IMR-90 (cell line): ENCODE data around the gene RNFT2.

Experiments
- MXI1 ChIP-seq: IDR thresholded peaks from 2 replicates; pipeline ENCODE4 v1.6.1; 2012; ENCODE audit warnings: low read depth, mild to moderate bottlenecking, low read length, moderate library complexity, borderline replicate concordance
- NFE2L2 ChIP-seq: fragments of 150-350 bp; IDR thresholded peaks from 2 replicates; pipeline ENCODE4 v1.6.1; 2016; ENCODE audit warnings: low read depth, mild to moderate bottlenecking, low read length
- POLR2A ChIP-seq: IDR thresholded peaks from 2 replicates; pipeline ENCODE4 v1.6.1; 2012; ENCODE audit warnings: mild to moderate bottlenecking, low read depth, low read length
- RCOR1 ChIP-seq: IDR thresholded peaks from 2 replicates; pipeline ENCODE4 v1.6.1; 2012; ENCODE audit warnings: mild to moderate bottlenecking, low read length, improper control_type of control experiment; ENCODE audit not compliant: insufficient replicate concordance
- TF ChIP-seq, protein P1 (sequence below): conservative IDR thresholded peaks from 2 replicates; pipeline ENCODE4 v1.5.1; 2012; ENCODE audit warnings: mild to moderate bottlenecking, low read depth, low read length, improper control_type of control experiment
- TF ChIP-seq, protein P2 (sequence below): fragments of 150-350 bp; IDR thresholded peaks from 2 replicates; pipeline ENCODE4 v1.6.1; 2017; ENCODE audit warnings: mild to moderate bottlenecking, antibody characterized with exemption, low read length, low read depth

DNA sequence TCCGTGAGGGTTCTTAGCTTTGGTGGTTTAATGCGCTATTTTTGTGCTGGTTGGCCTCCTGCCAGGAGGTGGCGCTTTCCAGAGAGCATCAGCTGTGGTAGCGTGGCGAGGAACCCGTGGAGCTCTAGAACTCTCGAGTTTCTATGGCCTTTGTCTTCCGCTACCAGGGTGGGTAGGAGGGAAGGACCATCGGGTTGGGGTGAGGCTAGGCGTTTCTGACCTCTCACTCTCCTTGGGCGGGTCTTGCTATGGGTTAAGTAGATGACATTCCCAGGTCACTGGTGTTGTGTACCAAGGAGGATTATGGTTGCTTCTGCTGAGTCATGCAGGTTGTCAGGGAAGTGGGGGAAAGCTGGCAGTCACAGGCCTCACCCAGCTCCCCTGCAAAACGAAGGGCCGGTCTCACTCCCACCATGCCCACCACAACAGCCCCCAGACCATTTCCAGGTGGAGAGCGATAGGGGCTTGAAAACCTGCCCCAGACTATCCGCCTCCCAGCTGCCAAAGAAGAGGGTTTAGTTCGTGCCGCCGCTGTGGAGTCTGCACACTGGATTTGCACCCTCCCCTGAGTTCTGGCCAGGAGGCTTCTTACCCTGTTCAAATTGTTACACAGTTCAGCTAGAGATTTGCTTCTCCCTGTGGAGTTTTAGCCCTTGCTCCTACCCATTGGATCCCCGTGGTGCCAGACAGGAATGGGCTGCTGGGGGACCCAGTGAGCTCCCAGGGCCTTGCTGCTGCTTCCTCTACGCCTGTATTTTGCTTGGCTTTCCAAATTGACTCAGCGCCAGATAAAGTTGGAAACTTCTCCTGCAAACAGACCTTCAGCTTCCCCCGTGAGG is 21.9 kb downstream of the RNFT2 start:
- TF ChIP-seq, protein P1, sequence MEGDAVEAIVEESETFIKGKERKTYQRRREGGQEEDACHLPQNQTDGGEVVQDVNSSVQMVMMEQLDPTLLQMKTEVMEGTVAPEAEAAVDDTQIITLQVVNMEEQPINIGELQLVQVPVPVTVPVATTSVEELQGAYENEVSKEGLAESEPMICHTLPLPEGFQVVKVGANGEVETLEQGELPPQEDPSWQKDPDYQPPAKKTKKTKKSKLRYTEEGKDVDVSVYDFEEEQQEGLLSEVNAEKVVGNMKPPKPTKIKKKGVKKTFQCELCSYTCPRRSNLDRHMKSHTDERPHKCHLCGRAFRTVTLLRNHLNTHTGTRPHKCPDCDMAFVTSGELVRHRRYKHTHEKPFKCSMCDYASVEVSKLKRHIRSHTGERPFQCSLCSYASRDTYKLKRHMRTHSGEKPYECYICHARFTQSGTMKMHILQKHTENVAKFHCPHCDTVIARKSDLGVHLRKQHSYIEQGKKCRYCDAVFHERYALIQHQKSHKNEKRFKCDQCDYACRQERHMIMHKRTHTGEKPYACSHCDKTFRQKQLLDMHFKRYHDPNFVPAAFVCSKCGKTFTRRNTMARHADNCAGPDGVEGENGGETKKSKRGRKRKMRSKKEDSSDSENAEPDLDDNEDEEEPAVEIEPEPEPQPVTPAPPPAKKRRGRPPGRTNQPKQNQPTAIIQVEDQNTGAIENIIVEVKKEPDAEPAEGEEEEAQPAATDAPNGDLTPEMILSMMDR: no peak
- TF ChIP-seq, protein P2, sequence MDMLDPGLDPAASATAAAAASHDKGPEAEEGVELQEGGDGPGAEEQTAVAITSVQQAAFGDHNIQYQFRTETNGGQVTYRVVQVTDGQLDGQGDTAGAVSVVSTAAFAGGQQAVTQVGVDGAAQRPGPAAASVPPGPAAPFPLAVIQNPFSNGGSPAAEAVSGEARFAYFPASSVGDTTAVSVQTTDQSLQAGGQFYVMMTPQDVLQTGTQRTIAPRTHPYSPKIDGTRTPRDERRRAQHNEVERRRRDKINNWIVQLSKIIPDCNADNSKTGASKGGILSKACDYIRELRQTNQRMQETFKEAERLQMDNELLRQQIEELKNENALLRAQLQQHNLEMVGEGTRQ: no peak
- no peak for TF ChIP-seq POLR2A
- TF ChIP-seq MXI1: no peak
- TF ChIP-seq NFE2L2: peak; percentile 7; the same call in 1 of the 2 replicates
- TF ChIP-seq RCOR1: no peak
